ENCODE data around the gene GNAI1. TPM values are rescaled to one million over a fixed set of nuclear protein-coding genes. Genes with fewer than 3 reads are reported as not detected.
A peak's percentile ranks its signal among the peaks of the same experiment; 100 is the strongest.

Gene GNAI1
- total RNA-seq, 1 experiment from 2014 or later, result 19.8 TPM

GRCh38 chr7:80133361-80134114, 1.1 kb upstream of the GNAI1 start:
- POLR2A ChIA-PET (ENCODE audit: low non-redundant PET), result no interaction called here
- Histone ChIP-seq H3K4me1 (ENCODE audit: insufficient read depth, low read length, poor library complexity, severe bottlenecking) (peaks cover 19% of the 10 kb centered on the region), H3K27ac (ENCODE audit: low read depth, low read length, poor library complexity, severe bottlenecking) (no peak overlapping the region), H3K36me3 (ENCODE audit: insufficient read depth, low read length, poor library complexity, severe bottlenecking) (no peaks in the 10 kb centered on the region), H3K9me3 (ENCODE audit: low read depth, low read length, poor library complexity, severe bottlenecking) (no peaks in the 10 kb centered on the region), H3K4me3 (ENCODE audit: low read depth, low read length, poor library complexity, severe bottlenecking) (peak overlapping the region; percentile 89), H3K27me3 (replicated peaks; ENCODE audit: insufficient read depth, low read depth, low read length, poor library complexity) (no peaks in the 10 kb centered on the region)
- intact Hi-C loops (cut with micrococcal nuclease; ENCODE audit: unreplicated experiment), result loop anchor here (1.0 kb wide), 1 partner anchor 259 kb away; no protein-coding TSS in a partner anchor
- TF ChIP-seq, protein P1, sequence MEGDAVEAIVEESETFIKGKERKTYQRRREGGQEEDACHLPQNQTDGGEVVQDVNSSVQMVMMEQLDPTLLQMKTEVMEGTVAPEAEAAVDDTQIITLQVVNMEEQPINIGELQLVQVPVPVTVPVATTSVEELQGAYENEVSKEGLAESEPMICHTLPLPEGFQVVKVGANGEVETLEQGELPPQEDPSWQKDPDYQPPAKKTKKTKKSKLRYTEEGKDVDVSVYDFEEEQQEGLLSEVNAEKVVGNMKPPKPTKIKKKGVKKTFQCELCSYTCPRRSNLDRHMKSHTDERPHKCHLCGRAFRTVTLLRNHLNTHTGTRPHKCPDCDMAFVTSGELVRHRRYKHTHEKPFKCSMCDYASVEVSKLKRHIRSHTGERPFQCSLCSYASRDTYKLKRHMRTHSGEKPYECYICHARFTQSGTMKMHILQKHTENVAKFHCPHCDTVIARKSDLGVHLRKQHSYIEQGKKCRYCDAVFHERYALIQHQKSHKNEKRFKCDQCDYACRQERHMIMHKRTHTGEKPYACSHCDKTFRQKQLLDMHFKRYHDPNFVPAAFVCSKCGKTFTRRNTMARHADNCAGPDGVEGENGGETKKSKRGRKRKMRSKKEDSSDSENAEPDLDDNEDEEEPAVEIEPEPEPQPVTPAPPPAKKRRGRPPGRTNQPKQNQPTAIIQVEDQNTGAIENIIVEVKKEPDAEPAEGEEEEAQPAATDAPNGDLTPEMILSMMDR (conservative IDR thresholded peaks at IDR 0.05; ENCODE audit: low read depth, low read length), result no peak
- TF ChIP-seq EZH2 (IDR thresholded peaks at IDR 0.05; ENCODE audit: borderline replicate concordance, low read depth, low read length, poor library complexity, severe bottlenecking), result no peak
- peak; percentile 36 for DNase-seq (ENCODE audit: low spot score)
- no TSS peak for BruUV-seq (replicated peaks)
- CTCF ChIA-PET, result interaction anchor here (2.5 kb wide), 1 partner anchor 259 kb away, joined by 10 read pairs; no protein-coding TSS in a partner anchor

DNA sequence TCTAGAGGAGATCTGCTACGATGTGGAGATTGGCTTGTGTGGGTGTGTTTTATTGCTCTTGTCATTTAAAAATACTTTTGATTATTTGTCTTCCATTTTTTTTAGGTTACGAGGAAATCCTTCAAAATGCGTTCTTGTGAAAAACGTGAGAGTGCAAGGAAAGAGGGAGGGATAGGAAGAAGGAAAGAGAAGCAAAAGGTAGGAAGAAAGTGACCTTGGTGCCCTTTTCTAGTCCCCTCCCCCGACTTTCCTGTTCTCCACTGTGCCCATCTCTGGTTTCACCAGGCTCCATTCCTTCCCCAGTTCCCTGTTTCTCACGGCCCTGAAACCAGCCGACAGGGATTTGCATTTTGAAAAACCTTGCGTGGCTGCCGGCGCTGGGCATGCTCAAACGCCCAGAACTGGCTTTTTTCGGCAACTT, 506 bp upstream of the GNAI1 start:
- BruUV-seq (replicated peaks), result no TSS peak
- CTCF ChIA-PET, result interaction anchor here (2.5 kb wide), 1 partner anchor 258 kb away, joined by 10 read pairs; no protein-coding TSS in a partner anchor

GRCh38 chr7:80135309-80136104, 876 bp downstream of the GNAI1 start:
- no TSS peak for BruUV-seq (replicated peaks)
- H3K9me3 ChIP-seq (ENCODE audit: low read depth, low read length, poor library complexity, severe bottlenecking), result no peaks in the 10 kb centered on the region
- TF ChIP-seq, protein P1 (conservative IDR thresholded peaks at IDR 0.05; ENCODE audit: low read depth, low read length), result no peak
- no peak for TF ChIP-seq EZH2 (IDR thresholded peaks at IDR 0.05; ENCODE audit: borderline replicate concordance, low read depth, low read length, poor library complexity, severe bottlenecking)
- DNase-seq (ENCODE audit: low spot score), result peak; percentile 50
- H3K4me3 ChIP-seq (ENCODE audit: low read depth, low read length, poor library complexity, severe bottlenecking), result peak overlapping the region; percentile 89
- H3K27me3 ChIP-seq (replicated peaks; ENCODE audit: insufficient read depth, low read depth, low read length, poor library complexity), result no peaks in the 10 kb centered on the region
- no peaks in the 10 kb centered on the region for H3K36me3 ChIP-seq (ENCODE audit: insufficient read depth, low read length, poor library complexity, severe bottlenecking)
- CTCF ChIA-PET, result interaction anchor here (0.6 to 2.5 kb wide), 2 partner anchors 149 to 257 kb away, joined by 3 to 10 read pairs; no protein-coding TSS in a partner anchor
- POLR2A ChIA-PET (ENCODE audit: low non-redundant PET), result interaction anchor here (0.6 kb wide), 1 partner anchor 12 kb away, joined by 3 read pairs; no protein-coding TSS in a partner anchor
- intact Hi-C loops (cut with micrococcal nuclease; ENCODE audit: unreplicated experiment), result loop anchor here (2.0 to 5.0 kb wide), 3 partner anchors 47 to 307 kb away; no protein-coding TSS in a partner anchor
- peak overlapping the region; percentile 86 for H3K27ac ChIP-seq (ENCODE audit: low read depth, low read length, poor library complexity, severe bottlenecking)
- peaks cover 30% of the 10 kb centered on the region for H3K4me1 ChIP-seq (ENCODE audit: insufficient read depth, low read length, poor library complexity, severe bottlenecking)

More for the DNA sequence above, 506 bp upstream of the GNAI1 start:
- intact Hi-C loops (cut with micrococcal nuclease; ENCODE audit: unreplicated experiment), result loop anchor here (1.0 kb wide), 1 partner anchor 258 kb away; no protein-coding TSS in a partner anchor
- Histone ChIP-seq H3K9me3 (ENCODE audit: low read depth, low read length, poor library complexity, severe bottlenecking) (no peaks in the 10 kb centered on the region), H3K27ac (ENCODE audit: low read depth, low read length, poor library complexity, severe bottlenecking) (peak overlapping the region; percentile 74), H3K27me3 (replicated peaks; ENCODE audit: insufficient read depth, low read depth, low read length, poor library complexity) (no peaks in the 10 kb centered on the region), H3K36me3 (ENCODE audit: insufficient read depth, low read length, poor library complexity, severe bottlenecking) (no peaks in the 10 kb centered on the region), H3K4me3 (ENCODE audit: low read depth, low read length, poor library complexity, severe bottlenecking) (peak overlapping the region; percentile 89), H3K4me1 (ENCODE audit: insufficient read depth, low read length, poor library complexity, severe bottlenecking) (peaks cover 25% of the 10 kb centered on the region)
- no peak for DNase-seq (ENCODE audit: low spot score)
- TF ChIP-seq, protein P1 (conservative IDR thresholded peaks at IDR 0.05; ENCODE audit: low read depth, low read length), result no peak
- no peak for TF ChIP-seq EZH2 (IDR thresholded peaks at IDR 0.05; ENCODE audit: borderline replicate concordance, low read depth, low read length, poor library complexity, severe bottlenecking)
- POLR2A ChIA-PET (ENCODE audit: low non-redundant PET), result no interaction called here

Data from A673 (cell line).